ENCODE data around the gene MESD.

DNA sequence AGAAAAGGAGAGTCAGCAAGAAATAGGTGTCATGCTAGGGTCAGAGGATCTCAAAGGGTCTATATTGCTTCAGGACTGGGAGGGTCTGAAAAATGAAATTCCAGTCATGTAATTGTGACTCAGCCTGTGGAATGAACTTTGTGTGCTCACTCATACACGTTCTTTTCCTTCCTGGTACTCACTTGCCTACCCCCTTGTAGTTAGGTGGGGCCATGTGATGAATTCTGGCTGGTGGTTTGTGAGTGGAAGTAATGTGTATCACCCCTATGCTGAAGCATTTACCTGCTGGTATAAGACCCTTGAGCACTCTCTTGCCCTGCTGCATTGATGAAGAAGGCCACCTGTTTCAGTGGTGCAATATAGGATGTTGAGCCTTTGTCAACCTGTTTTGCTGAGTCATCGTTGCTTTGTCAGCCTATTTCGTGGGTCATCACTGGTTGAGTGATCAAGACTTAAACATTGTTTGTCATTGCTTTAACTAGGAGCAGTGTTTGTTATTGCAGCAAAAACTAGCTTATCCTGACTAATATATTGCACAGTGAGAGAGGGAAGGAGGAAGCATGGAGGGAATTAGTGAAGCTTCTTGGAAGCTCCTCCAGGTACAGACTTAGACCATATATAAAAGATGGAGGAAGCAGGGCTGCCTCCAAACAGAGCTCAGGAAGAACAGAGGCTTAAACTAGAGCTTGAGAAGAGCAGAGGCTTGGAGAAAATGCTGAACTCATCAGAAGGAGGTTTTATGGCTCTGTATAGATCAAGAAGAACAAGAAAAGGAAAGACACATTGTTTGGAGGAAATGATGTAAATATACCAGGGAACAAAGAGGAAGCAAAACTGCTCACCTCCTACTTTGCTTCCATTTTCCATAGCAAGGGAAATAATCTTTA, 40.0 kb upstream of the MESD start:
- TF ChIP-seq POLR2A (IDR thresholded peaks at IDR 0.05) = no peak
- TF ChIP-seq, protein P1, sequence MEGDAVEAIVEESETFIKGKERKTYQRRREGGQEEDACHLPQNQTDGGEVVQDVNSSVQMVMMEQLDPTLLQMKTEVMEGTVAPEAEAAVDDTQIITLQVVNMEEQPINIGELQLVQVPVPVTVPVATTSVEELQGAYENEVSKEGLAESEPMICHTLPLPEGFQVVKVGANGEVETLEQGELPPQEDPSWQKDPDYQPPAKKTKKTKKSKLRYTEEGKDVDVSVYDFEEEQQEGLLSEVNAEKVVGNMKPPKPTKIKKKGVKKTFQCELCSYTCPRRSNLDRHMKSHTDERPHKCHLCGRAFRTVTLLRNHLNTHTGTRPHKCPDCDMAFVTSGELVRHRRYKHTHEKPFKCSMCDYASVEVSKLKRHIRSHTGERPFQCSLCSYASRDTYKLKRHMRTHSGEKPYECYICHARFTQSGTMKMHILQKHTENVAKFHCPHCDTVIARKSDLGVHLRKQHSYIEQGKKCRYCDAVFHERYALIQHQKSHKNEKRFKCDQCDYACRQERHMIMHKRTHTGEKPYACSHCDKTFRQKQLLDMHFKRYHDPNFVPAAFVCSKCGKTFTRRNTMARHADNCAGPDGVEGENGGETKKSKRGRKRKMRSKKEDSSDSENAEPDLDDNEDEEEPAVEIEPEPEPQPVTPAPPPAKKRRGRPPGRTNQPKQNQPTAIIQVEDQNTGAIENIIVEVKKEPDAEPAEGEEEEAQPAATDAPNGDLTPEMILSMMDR (IDR thresholded peaks at IDR 0.05 in 4 of 5, conservative IDR thresholded peaks at IDR 0.05 in 1 of 5) = no peak

Data from gastrocnemius medialis (tissue), 4 donors.